ENCODE measurements around the gene RAD51AP1.
"Not testable (repeated sequence)": the region's sequence is repeated elsewhere in the genome, so short reads cannot be mapped to it uniquely, and the experiment has no call there.

- TF ChIP-seq CTCF (IDR thresholded peaks at IDR 0.05; ENCODE audit: low read length); EZH2phosphoT487 (IDR thresholded peaks at IDR 0.05; ENCODE audit: low read length); EZH2 (optimal IDR thresholded peaks at IDR 0.05; ENCODE audit: low read depth, low read length): not testable (repeated sequence)
Measured at GRCh38 chr12:4523443-4523842, 15.2 kb upstream of the RAD51AP1 start.
